ENCODE measurements around the gene SART3.

The SART3 gene

DNA sequence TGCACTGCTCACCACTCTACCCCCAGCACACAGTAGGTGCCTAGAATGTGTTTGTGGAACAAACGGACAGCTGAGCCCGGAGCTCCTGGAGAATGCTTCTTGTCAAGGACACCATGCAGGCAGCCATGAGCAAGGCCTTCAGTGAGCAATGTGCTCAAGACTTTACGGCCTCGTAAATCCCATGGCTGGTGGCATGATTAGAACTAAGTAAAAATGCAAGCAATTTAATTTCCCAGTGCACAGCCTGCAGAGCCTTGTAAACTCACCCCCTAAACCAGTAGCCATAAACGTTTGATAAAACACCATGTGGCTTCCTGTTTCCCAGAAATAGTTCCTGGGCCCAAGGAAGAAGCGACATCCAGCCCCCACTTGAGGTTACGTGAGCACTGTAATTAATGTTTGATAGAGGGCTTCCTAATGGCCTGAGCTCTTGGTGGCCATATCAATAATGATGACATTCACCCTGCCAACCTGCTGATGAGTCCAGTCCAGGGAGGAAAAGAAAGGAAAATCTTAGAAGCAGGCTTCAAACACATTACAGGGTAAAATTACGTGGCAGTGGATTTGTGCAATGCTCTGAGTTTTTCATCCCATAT, 82.3 kb downstream of the SART3 start:
- DNase-seq (ENCODE audit: low spot score), result no peak
- Mint-ChIP-seq H3K4me3 (no peak overlapping the region), H3K36me3 (ENCODE audit: low read depth) (no peaks in the 10 kb centered on the region), H3K27me3 (ENCODE audit: low read depth) (peaks cover 4% of the 10 kb centered on the region), H3K9me3 (no peaks in the 10 kb centered on the region), H3K4me1 (ENCODE audit: low read depth) (no peaks in the 10 kb centered on the region), H3K27ac (no peak overlapping the region)

DNA sequence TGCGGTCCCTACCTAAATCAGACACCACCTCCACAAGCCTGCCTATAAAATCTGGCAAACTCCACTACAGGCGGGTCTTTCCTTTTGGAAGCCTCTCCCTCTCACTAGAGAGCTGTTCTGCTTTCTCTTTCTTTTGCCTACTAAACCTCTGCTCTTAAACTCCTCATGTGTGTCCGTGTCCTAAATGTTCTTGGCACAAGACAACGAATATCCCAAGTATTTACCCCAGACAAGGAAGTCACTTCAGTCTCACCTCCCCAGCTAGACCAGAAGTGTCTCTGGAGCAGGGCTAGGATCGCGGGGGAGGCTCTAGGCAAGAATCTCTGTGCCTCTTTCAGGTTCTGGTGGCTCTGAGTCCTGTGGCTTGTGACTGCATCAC, 83.1 kb downstream of the SART3 start:
- no peaks in the 10 kb centered on the region for H3K36me3 Mint-ChIP-seq (ENCODE audit: low read depth)
- no peak overlapping the region for H3K27ac Mint-ChIP-seq
- H3K9me3 Mint-ChIP-seq, result no peaks in the 10 kb centered on the region
- no peak overlapping the region for H3K4me3 Mint-ChIP-seq
- peaks cover 3% of the 10 kb centered on the region for H3K27me3 Mint-ChIP-seq (ENCODE audit: low read depth)
- H3K4me1 Mint-ChIP-seq (ENCODE audit: low read depth), result no peaks in the 10 kb centered on the region
- DNase-seq (ENCODE audit: low spot score), result no peak

DNA sequence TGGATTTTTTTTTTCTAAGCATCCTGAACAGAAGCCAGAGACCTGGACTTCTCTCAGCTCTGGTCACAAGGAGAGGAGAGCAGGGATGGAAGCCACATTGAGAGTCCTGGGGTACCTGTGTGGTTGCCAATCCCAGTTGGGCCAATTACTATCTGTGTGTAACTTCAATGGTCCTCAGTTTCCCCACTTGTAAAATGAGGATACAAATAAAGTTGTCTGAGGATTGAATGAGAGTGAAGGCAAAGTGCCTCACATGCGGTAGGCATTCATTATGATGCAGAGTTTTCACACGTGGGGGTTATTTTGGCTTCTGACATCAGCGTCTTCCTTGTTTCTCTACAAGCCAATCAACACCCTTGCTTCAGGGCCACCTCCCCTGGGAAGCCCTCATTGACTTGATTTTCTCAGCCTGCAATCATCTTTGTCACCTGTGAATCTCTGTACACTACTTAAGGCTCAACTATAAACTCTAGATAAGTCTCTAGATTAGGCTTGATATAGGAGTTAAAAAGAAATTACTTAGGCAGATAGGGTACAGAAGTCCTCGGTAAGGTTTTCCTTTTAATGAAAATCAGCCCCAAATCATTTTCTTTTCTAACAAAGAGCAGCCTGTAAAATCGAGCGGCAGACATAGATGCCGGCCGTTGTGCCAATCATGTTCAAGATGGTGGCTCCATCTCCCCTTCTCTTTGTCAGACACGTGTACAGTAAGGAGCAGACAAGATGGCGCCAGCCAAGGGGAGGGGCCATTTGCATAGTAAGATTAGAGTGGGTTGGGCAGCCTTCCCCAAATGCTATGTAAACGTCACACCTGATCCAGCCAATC, 83.7 kb downstream of the SART3 start:
- H3K36me3 Mint-ChIP-seq (ENCODE audit: low read depth), result no peaks in the 10 kb centered on the region
- no peaks in the 10 kb centered on the region for H3K4me1 Mint-ChIP-seq (ENCODE audit: low read depth)
- H3K27me3 Mint-ChIP-seq (ENCODE audit: low read depth), result no peaks in the 10 kb centered on the region
- no peak overlapping the region for H3K4me3 Mint-ChIP-seq
- no peaks in the 10 kb centered on the region for H3K9me3 Mint-ChIP-seq
- no peak for DNase-seq (ENCODE audit: low spot score)
- no peak overlapping the region for H3K27ac Mint-ChIP-seq

DNA sequence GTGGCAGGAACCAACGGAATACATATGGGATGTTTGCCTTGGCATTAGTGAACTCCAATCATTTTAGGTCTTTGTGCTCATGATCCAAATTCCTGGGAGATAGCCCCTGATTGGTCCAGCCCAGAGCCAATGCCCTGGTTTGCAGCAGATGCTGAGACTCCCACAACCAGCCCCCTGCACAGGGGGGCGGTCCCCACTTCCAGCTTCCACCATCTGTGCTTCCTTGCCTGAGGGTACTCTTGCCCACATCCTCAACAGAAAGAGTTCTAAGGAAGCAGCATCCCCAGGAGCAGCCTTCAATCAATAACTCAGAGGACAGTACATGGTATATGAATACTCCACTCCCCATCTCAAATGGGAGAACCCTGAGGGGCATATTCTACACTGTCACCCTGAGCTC, 85.6 kb downstream of the SART3 start:
- DNase-seq (ENCODE audit: low spot score), result no peak
- no peak overlapping the region for H3K4me3 Mint-ChIP-seq
- no peaks in the 10 kb centered on the region for H3K4me1 Mint-ChIP-seq (ENCODE audit: low read depth)
- H3K27ac Mint-ChIP-seq, result no peak overlapping the region
- no peaks in the 10 kb centered on the region for H3K36me3 Mint-ChIP-seq (ENCODE audit: low read depth)
- no peaks in the 10 kb centered on the region for H3K27me3 Mint-ChIP-seq (ENCODE audit: low read depth)
- no peaks in the 10 kb centered on the region for H3K9me3 Mint-ChIP-seq

DNA sequence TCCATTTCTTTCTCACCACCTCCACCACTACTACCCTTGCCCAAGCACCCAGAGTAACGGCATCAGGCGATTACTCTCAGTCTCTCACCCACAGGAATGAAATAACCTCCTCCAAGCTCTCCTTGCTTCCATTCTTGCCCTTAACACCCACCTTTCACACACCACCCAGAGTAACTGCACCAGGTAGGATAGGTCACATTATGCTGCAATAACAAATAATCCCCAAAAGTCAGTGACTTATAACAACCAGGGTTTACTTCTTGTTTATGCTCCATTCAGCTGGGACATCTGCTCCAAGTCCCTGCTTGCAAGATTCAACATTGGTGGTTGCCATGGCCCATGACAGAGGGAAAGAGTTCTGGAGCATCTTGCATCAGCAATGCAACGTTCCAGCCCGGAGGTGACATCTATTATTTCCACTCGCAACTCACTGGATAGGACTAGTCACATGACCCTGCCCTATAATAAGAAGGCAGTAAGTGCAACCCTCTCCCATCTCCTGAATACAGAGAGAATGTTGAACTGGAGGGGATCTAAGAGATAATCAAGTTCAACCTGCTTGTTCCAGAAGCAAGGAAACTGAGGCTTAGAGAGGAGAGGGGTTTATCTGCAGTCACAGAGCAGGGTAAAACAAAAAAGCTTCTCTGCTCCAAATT, 87.4 kb downstream of the SART3 start:
- no peaks in the 10 kb centered on the region for H3K9me3 Mint-ChIP-seq
- no peaks in the 10 kb centered on the region for H3K36me3 Mint-ChIP-seq (ENCODE audit: low read depth)
- no peak for DNase-seq (ENCODE audit: low spot score)
- no peaks in the 10 kb centered on the region for H3K4me1 Mint-ChIP-seq (ENCODE audit: low read depth)
- no peak overlapping the region for H3K4me3 Mint-ChIP-seq
- H3K27ac Mint-ChIP-seq, result no peak overlapping the region
- no peaks in the 10 kb centered on the region for H3K27me3 Mint-ChIP-seq (ENCODE audit: low read depth)

Measured in T-helper 2 cell treated with Interferon-gamma antibody and Interleukin-4, amounts not matched to agents 5 μg/mL and 100 μg/mL, for 36 hours (primary cell).